Measurements from ENCODE around the gene GABPB2.

The GABPB2 gene

DNA sequence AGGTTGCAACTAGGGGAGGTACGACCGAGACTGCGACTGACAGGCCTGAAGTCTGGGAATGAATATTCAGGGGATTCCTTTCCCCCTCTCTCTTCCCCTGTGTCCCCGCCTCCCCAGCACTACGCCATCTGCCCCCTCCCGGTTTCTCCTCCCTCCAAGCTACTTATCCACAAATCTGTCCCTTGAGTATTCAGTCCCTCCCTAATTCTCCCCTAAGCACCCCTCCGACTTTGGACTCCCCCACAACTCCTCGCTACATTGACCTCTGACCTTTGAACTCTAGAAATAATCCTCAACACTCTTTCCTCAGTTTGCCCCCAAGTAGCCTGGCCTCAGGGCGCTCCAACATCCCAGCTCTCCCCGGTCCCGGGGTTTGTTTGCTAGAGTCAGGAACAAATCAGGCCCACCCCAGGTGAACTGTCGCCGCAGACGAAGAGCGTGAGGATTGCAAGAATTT is 94.7 kb downstream of the GABPB2 start:
- no peak for DNase-seq

DNA sequence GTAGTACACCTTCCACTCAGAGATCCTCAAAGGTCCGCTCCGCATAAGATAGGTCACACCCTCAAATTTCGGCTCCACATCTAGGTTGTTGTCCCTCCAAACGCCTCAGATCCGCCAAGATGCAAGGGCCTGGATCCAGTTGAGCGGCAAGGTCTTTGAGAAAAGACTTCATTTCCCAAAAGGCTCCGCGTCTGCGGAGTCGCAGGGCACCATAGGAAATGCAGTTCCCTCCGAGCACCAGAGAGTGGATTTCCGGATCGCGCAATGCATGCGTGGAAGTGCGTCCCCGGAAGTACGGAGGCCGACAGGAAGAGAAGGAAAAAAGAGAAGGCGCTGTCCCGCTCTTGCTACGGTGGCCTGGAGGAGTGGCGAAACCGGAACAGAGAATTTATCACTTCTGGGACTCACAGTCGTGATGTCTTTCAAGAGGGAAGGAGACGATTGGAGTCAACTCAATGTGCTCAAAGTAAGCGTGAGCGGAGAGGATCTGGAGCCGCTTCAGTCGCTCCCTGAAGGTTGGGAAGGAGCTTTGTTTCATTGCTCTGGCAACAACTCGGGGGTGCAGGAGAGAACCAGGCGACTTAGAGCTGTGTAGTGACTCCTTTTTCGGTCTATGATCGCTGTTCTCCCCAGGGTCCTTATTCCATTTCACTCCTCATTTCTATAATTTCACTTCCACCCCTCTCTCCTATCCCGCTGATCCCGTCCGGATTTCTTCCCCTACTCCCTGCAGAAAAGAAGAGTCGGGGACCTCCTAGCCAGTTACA is 95.4 kb downstream of the GABPB2 start, which contains the start of the genes LYSMD1 and SCNM1:
TSS of gene LYSMD1 (minus strand) at position 165 of the 767 bp plus-strand sequence. CDS start 644 bp downstream, outside the sequence.
TSS of gene SCNM1 (plus strand) at position 407 of the 767 bp plus-strand sequence. CDS start at position 416, 9 bp downstream.
- DNase-seq, result peak; percentile 98

DNA sequence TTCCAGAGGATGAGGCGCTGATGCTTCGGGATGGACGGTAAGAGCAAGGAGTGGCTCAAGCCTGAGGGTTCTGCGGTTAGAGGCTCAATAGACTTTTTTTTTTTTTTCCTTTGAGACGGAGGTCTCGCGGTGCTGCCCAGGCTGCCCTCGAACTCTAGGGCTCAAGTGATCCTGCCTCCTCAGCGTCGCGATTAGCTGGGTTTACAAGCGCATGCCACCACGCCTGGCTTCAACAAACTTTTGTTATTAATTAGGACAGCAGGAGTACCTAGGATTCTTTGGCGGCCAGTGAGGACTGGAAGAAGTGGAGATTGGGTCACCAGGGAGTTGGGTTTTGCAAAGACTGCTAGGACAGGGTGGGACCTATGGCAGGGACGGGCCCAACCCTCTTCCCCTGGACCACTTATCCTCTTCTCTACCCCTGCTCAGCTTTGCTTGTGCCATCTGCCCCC is 96.0 kb downstream of the GABPB2 start:
- DNase-seq, result no peak

DNA sequence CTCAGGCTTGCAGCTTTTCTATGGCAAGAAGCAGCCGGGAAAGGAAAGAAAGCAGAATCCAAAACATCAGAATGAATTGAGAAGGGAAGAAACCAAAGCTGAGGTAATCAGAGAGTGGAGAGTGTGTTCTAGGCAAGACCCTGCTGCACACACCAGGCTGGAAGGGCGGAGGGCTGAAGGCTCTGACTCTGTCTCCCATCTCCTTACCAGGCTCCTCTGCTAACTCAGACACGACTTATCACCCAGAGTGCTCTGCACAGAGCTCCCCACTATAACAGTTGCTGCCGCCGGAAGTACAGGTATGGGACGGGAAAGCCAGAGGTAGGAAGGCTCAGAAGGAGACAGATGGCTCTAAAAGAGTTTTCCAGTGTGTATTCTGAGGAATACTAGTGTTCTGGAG is 96.6 kb downstream of the GABPB2 start:
- no peak for DNase-seq

DNA sequence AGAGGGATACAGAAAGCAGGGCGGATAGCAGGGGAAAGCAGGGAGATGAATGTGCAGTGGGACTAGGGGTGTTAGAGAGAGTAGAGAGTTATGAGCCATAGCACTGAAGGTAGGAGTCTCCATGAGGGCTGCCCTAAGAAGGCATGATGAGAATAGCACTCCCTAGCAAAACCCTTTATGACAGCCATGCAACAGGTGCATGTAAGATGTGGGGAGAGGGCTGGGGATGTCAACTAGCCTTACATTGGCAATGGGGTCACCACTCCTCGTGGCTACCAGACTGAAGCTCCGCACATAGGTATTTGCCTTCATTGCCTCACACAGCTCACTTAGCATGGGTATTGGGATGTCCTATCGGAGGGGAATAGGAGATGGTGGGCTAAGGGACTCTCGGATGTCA is 100.6 kb downstream of the GABPB2 start:
- no peak for DNase-seq
